ENCODE results near the gene TYW1B. TPM values are rescaled to one million over a fixed set of nuclear protein-coding genes. Genes with fewer than 3 reads are reported as not detected.
"Not testable (repeated sequence)": the region's sequence is repeated elsewhere in the genome, so short reads cannot be mapped to it uniquely, and the experiment has no call there.

Gene TYW1B
- polyA plus RNA-seq, 3 donors = 0.17 to 2.9 (median 0.31) TPM

DNA sequence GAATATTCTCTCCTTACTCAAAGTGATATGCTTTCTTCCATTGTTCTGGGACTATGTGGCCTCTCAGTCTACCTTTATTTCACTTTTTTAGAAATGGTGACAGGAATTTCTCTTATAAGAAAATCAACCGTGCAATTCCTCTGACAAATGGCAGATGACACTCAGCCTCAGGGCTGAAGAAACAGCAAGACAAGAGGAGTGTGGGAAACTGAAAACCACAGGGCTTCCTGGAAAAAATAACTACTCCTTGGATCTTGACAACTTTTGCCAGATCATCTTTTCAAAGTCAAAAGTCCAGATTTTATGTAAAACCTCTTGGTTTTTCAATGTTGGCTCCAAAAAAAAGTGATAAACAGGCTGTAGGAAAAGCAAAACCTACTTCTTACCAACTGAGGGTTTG lies 121.5 kb downstream of the TYW1B start:
- TF ChIP-seq, protein P1, sequence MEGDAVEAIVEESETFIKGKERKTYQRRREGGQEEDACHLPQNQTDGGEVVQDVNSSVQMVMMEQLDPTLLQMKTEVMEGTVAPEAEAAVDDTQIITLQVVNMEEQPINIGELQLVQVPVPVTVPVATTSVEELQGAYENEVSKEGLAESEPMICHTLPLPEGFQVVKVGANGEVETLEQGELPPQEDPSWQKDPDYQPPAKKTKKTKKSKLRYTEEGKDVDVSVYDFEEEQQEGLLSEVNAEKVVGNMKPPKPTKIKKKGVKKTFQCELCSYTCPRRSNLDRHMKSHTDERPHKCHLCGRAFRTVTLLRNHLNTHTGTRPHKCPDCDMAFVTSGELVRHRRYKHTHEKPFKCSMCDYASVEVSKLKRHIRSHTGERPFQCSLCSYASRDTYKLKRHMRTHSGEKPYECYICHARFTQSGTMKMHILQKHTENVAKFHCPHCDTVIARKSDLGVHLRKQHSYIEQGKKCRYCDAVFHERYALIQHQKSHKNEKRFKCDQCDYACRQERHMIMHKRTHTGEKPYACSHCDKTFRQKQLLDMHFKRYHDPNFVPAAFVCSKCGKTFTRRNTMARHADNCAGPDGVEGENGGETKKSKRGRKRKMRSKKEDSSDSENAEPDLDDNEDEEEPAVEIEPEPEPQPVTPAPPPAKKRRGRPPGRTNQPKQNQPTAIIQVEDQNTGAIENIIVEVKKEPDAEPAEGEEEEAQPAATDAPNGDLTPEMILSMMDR (IDR thresholded peaks at IDR 0.05) = no peak
- Mint-ChIP-seq H3K4me3 (no peak overlapping the region), H3K9me3 (peaks cover 5 to 17% (median 7%) of the 10 kb centered on the region in 7 donors), H3K27me3 (ENCODE audit: low read depth in 3 of 3) (no peaks in the 10 kb centered on the region), H3K4me1 (peaks cover 10% of the 10 kb centered on the region), H3K36me3 (peaks cover 39 to 49% of the 10 kb centered on the region in 2 donors), H3K27ac (no peak overlapping the region)
- no peaks in the 10 kb centered on the region for H3K79me2 ChIP-seq (ENCODE audit: insufficient read depth, low read length)
- H3K27me3 ChIP-seq (ENCODE audit: control insufficient read depth in 2 of 2, insufficient read depth in 2 of 2, low read length in 2 of 2) = no peaks in the 10 kb centered on the region
- no peaks in the 10 kb centered on the region for H3K4me1 ChIP-seq (ENCODE audit: control insufficient read depth in 1 of 2, insufficient read depth in 2 of 2, low read length in 2 of 2)
- H3K9me3 ChIP-seq (replicated peaks in 1 of 2; ENCODE audit: control insufficient read depth in 1 of 2, insufficient read depth in 1 of 2, low read length in 2 of 2) = no peaks in the 10 kb centered on the region
- WGBS (ENCODE audit: insufficient coverage) = no CpG with 5 or more reads among the region's 1 CpG
- H3K36me3 ChIP-seq (replicated peaks in 1 of 2; ENCODE audit: control insufficient read depth in 1 of 2, insufficient read depth in 2 of 2, low read length in 2 of 2) = peaks cover 0 to 6% of the 10 kb centered on the region in 2 donors
- no peak overlapping the region for H3K27ac ChIP-seq (ENCODE audit: low read depth in 1 of 2, low read length in 2 of 2)
- H2AFZ ChIP-seq (ENCODE audit: insufficient read depth, low read depth, low read length, poor library complexity, severe bottlenecking) = no peak overlapping the region
- no peaks in the 10 kb centered on the region for H4K20me1 ChIP-seq (ENCODE audit: insufficient read depth, low read length)
- no peak overlapping the region for H3K4me3 ChIP-seq (replicated peaks in 1 of 3; ENCODE audit: low read depth in 2 of 3, low read length in 3 of 3)
- no peak overlapping the region for H3K4me2 ChIP-seq (replicated peaks; ENCODE audit: extremely low read depth, low read length, poor library complexity, severe bottlenecking)
- no peak for DNase-seq
- no peak overlapping the region for H3K9ac ChIP-seq (ENCODE audit: insufficient read depth, low read length, poor library complexity, severe bottlenecking)
- intact Hi-C loops (cut with micrococcal nuclease) = no loop called here

- H3K27ac Mint-ChIP-seq; H3K4me2 ChIP-seq (replicated peaks; ENCODE audit: extremely low read depth, low read length, poor library complexity, severe bottlenecking): not testable (repeated sequence)
- H3K36me3 Mint-ChIP-seq = peaks cover 35 to 45% of the 10 kb centered on the region in 2 donors
Measured at GRCh38 chr7:72705693-72706092, 122.3 kb downstream of the TYW1B start.

More at GRCh38 chr7:72705693-72706092, 122.3 kb downstream of the TYW1B start:
- peaks cover 2 to 19% (median 8%) of the 10 kb centered on the region in 7 donors for H3K9me3 Mint-ChIP-seq
- H3K27me3 ChIP-seq (ENCODE audit: control insufficient read depth in 2 of 2, insufficient read depth in 2 of 2, low read length in 2 of 2); H3K4me1 ChIP-seq (ENCODE audit: control insufficient read depth in 1 of 2, insufficient read depth in 2 of 2, low read length in 2 of 2); H2AFZ ChIP-seq (ENCODE audit: insufficient read depth, low read depth, low read length, poor library complexity, severe bottlenecking); H3K27me3 Mint-ChIP-seq (ENCODE audit: low read depth in 3 of 3); H3K36me3 ChIP-seq (replicated peaks in 1 of 2; ENCODE audit: control insufficient read depth in 1 of 2, insufficient read depth in 2 of 2, low read length in 2 of 2); H4K20me1 ChIP-seq (ENCODE audit: insufficient read depth, low read length); H3K4me3 ChIP-seq (replicated peaks in 1 of 3; ENCODE audit: low read depth in 2 of 3, low read length in 3 of 3); H3K27ac ChIP-seq (ENCODE audit: low read depth in 1 of 2, low read length in 2 of 2); H3K4me3 Mint-ChIP-seq; H3K79me2 ChIP-seq (ENCODE audit: insufficient read depth, low read length); H3K9me3 ChIP-seq (replicated peaks in 1 of 2; ENCODE audit: control insufficient read depth in 1 of 2, insufficient read depth in 1 of 2, low read length in 2 of 2); H3K9ac ChIP-seq (ENCODE audit: insufficient read depth, low read length, poor library complexity, severe bottlenecking); DNase-seq; intact Hi-C loops (cut with micrococcal nuclease); H3K4me1 Mint-ChIP-seq: not testable (repeated sequence)
- WGBS (ENCODE audit: insufficient coverage) = no CpG with 5 or more reads among the region's 4 CpGs
